Gastrocnemius medialis (tissue), 4 donors: ENCODE measurements around the gene NUMB. TPM values are rescaled to one million over a fixed set of nuclear protein-coding genes. Genes with fewer than 3 reads are reported as not detected.
A peak's percentile ranks its signal among the peaks of the same experiment; 100 is the strongest.

ENCODE experiments used
- ATAC-seq, 2 donors: fragments of 150-250 bp; one replicate each; pipeline ENCODE4 v1.9.1; 2016
- DNase-seq, 2 donors: peaks; one replicate each; pipeline ENCODE4 v3.0.0-alpha.2; 2019
- H3K27ac ChIP-seq, 4 donors: fragments of 200-600 bp; sonication (generic); 1 replicate in 1 of 4; 2 replicates in 3 of 4; pipeline ENCODE4 v1.5.1; 2016 to 2018; ENCODE audit warnings: mild to moderate bottlenecking in 2 of 4, moderate library complexity in 1 of 4
- H3K27me3 ChIP-seq, 3 donors: fragments of 200-600 bp; sonication (generic) in 2 of 3; 1 replicate in 1 of 3; 2 replicates in 2 of 3; pipeline versions ENCODE4 v1.5.1 to v1.6.0; 2016 to 2019; ENCODE audit warnings: mild to moderate bottlenecking in 1 of 3, moderate library complexity in 1 of 3
- H3K36me3 ChIP-seq, 2 donors: fragments of 200-600 bp; sonication (generic) in 1 of 2; one replicate each; pipeline ENCODE4 v1.5.1; 2017 to 2018
- H3K4me1 ChIP-seq, 2 donors: fragments of 200-600 bp; sonication (generic) in 1 of 2; one replicate each; pipeline ENCODE4 v1.5.1; 2016 to 2017; ENCODE audit warnings: mild to moderate bottlenecking in 2 of 2
- H3K4me3 ChIP-seq, 4 donors: fragments of 200-600 bp; sonication (generic) in 3 of 4; 1 replicate in 1 of 4; 2 replicates in 3 of 4; pipeline ENCODE4 v1.5.1; 2016 to 2019; ENCODE audit warnings: mild to moderate bottlenecking in 2 of 4
- H3K9me3 ChIP-seq, 3 donors: fragments of 200-600 bp; sonication (generic) in 2 of 3; 1 replicate in 1 of 3; 2 replicates in 2 of 3; pipeline ENCODE4 v1.5.1; 2016 to 2019
- CTCF ChIP-seq, 5 experiments: fragments of 450-650 bp in 3 of 5; fragments of 200-600 bp in 2 of 5; sonication (generic) in 2 of 5; IDR thresholded peaks in 4 of 5; conservative IDR thresholded peaks in 1 of 5; 1 replicate in 4 of 5; 2 replicates in 1 of 5; pipeline ENCODE4 v1.5.1; 2016 to 2019; ENCODE audit warnings: antibody characterized with exemption in 5 of 5, mild to moderate bottlenecking in 3 of 5, moderate library complexity in 3 of 5
- POLR2A ChIP-seq, 2 donors: fragments of 450-650 bp; IDR thresholded peaks; one replicate each; pipeline ENCODE4 v1.6.1; 2017; ENCODE audit warnings: antibody characterized with exemption in 2 of 2, mild to moderate bottlenecking in 2 of 2, moderate library complexity in 2 of 2
- in situ Hi-C, 4 donors: fragments of 200-750 bp; cut with MboI; loops; one replicate each; pipeline versions ENCODE4 v1.15.0 to v1.8.0; 2017; ENCODE audit warnings: low sequenced_read_pairs in 4 of 4
- intact Hi-C: fragments of 100-400 bp; cut with DNase I; formaldehyde crosslinking; loops from one replicate; pipeline ENCODE4 v1.15.1; 2023; ENCODE audit warnings: low total_unique reads
- total RNA-seq, 4 donors: library from RNA; depleted of rRNA; stranded (reverse); fragments of >200 nt; gene quantifications; one replicate each; pipeline versions ENCODE4 v1.1.0 to v1.2.3, GENCODE V29; 2016

Gene NUMB
- total RNA-seq, 4 donors from 2014 or later = 14.3 to 29.8 (median 23.6) TPM

- peaks cover 0 to 5% of the 10 kb centered on the region in 2 donors for H3K4me1 ChIP-seq
- H3K27me3 ChIP-seq = peaks cover 14 to 23% (median 20%) of the 10 kb centered on the region in 3 donors
- intact Hi-C loops (no loop called here), in situ Hi-C loops (no loop called here)
- no peaks in the 10 kb centered on the region for H3K36me3 ChIP-seq
- no peak for TF ChIP-seq CTCF (IDR thresholded peaks at IDR 0.05 in 4 of 5, conservative IDR thresholded peaks at IDR 0.05 in 1 of 5)
- no peak for TF ChIP-seq POLR2A (IDR thresholded peaks at IDR 0.05)
- no peak overlapping the region for H3K27ac ChIP-seq
- no peak overlapping the region for H3K4me3 ChIP-seq
- DNase-seq (no peak), ATAC-seq (no peak)
- H3K9me3 ChIP-seq = no peaks in the 10 kb centered on the region
Measured at GRCh38 chr14:73249564-73250316, 208.6 kb downstream of the NUMB start.

- H3K27ac ChIP-seq = no peak overlapping the region
- peaks cover 15 to 25% (median 22%) of the 10 kb centered on the region in 3 donors for H3K27me3 ChIP-seq
- ATAC-seq (no peak), DNase-seq (no peak)
- no peak overlapping the region for H3K4me3 ChIP-seq
- no peaks in the 10 kb centered on the region for H3K36me3 ChIP-seq
- no peaks in the 10 kb centered on the region for H3K9me3 ChIP-seq
- no peak for TF ChIP-seq POLR2A (IDR thresholded peaks at IDR 0.05)
- no peak for TF ChIP-seq CTCF (IDR thresholded peaks at IDR 0.05 in 4 of 5, conservative IDR thresholded peaks at IDR 0.05 in 1 of 5)
- in situ Hi-C loops (no loop called here), intact Hi-C loops (no loop called here)
- peaks cover 0 to 5% of the 10 kb centered on the region in 2 donors for H3K4me1 ChIP-seq
Measured at GRCh38 chr14:73249108-73249507, 209.2 kb downstream of the NUMB start.

GRCh38 chr14:73248108-73248868 lies 210.1 kb downstream of the NUMB start:
- DNase-seq (no peak), ATAC-seq (no peak)
- H3K9me3 ChIP-seq = no peaks in the 10 kb centered on the region
- TF ChIP-seq CTCF (IDR thresholded peaks at IDR 0.05 in 4 of 5, conservative IDR thresholded peaks at IDR 0.05 in 1 of 5) (no peak), POLR2A (IDR thresholded peaks at IDR 0.05) (no peak)
- H3K4me3 ChIP-seq = no peak overlapping the region
- in situ Hi-C loops = no loop called here
- peaks cover 0 to 5% of the 10 kb centered on the region in 2 donors for H3K4me1 ChIP-seq
- no peak overlapping the region for H3K27ac ChIP-seq
- peaks cover 15 to 25% (median 22%) of the 10 kb centered on the region in 3 donors for H3K27me3 ChIP-seq
- intact Hi-C loops = no loop called here
- H3K36me3 ChIP-seq = no peaks in the 10 kb centered on the region

- intact Hi-C loops (no loop called here), in situ Hi-C loops (no loop called here)
- Histone ChIP-seq H3K27me3 (peaks cover 15 to 25% (median 22%) of the 10 kb centered on the region in 3 donors), H3K36me3 (no peaks in the 10 kb centered on the region), H3K4me3 (peak overlapping the region; percentile 41 to 54 (median 52)), H3K4me1 (peaks cover 0 to 5% of the 10 kb centered on the region in 2 donors), H3K27ac (no peak overlapping the region), H3K9me3 (no peaks in the 10 kb centered on the region)
- no peak for DNase-seq
- ATAC-seq = no peak
- TF ChIP-seq CTCF (IDR thresholded peaks at IDR 0.05 in 4 of 5, conservative IDR thresholded peaks at IDR 0.05 in 1 of 5) = no peak
- TF ChIP-seq POLR2A (IDR thresholded peaks at IDR 0.05) = no peak
Measured at GRCh38 chr14:73246387-73247150, 211.8 kb downstream of the NUMB start.
